ENCODE data around the gene NAGK. TPM values are rescaled to one million over a fixed set of nuclear protein-coding genes. Genes with fewer than 3 reads are reported as not detected.
A peak's percentile ranks its signal among the peaks of the same experiment; 100 is the strongest.

The NAGK gene
- total RNA-seq, 4 donors from 2014 or later: 40.5 to 88.0 (median 70.0) TPM

- H3K4me3 ChIP-seq (replicated peaks in 1 of 3): no peak overlapping the region
- no peak overlapping the region for H3K27ac ChIP-seq
- peaks cover 21 to 24% of the 10 kb centered on the region in 2 donors for H3K4me1 ChIP-seq
- intact Hi-C loops (cut with DNase I): no loop called here
- no peaks in the 10 kb centered on the region for H3K9me3 ChIP-seq
- no peaks in the 10 kb centered on the region for H3K27me3 ChIP-seq
- no peaks in the 10 kb centered on the region for H3K36me3 ChIP-seq
- DNase-seq: no peak
- WGBS, 2 donors: 93 to 96% methylated on average over 3 of the region's 3 CpGs
- no peak for TF ChIP-seq CTCF (IDR thresholded peaks at IDR 0.05)
- no peak for TF ChIP-seq POLR2A (IDR thresholded peaks at IDR 0.05)
Observed at GRCh38 chr2:71066856-71067255, 1.6 kb upstream of the NAGK start.

GRCh38 chr2:71067567-71068217 is 756 bp upstream of the NAGK start:
- Histone ChIP-seq H3K4me1 (peaks cover 21 to 24% of the 10 kb centered on the region in 2 donors), H3K4me3 (replicated peaks in 1 of 3) (peak overlapping the region; percentile 45 to 62 (median 46)), H3K27ac (peak overlapping the region; percentile 89 to 95 (median 92)), H3K27me3 (no peaks in the 10 kb centered on the region), H3K9me3 (no peaks in the 10 kb centered on the region), H3K36me3 (no peaks in the 10 kb centered on the region)
- 5 to 13% methylated on average over 16 to 26 of the region's 26 CpGs for WGBS, 2 donors
- no peak for DNase-seq
- intact Hi-C loops (cut with DNase I): no loop called here
- no peak for TF ChIP-seq CTCF (IDR thresholded peaks at IDR 0.05)
- TF ChIP-seq POLR2A (IDR thresholded peaks at IDR 0.05): no peak

GRCh38 chr2:71069376-71069775 is 928 bp downstream of the NAGK start:
- Histone ChIP-seq H3K4me3 (replicated peaks in 1 of 3) (peak overlapping the region in 1 of 3 donors; percentile 62), H3K27me3 (no peaks in the 10 kb centered on the region), H3K9me3 (no peaks in the 10 kb centered on the region), H3K27ac (no peak overlapping the region), H3K4me1 (peaks cover 21 to 24% of the 10 kb centered on the region in 2 donors), H3K36me3 (peaks cover 2 to 17% of the 10 kb centered on the region in 2 donors)
- TF ChIP-seq CTCF (IDR thresholded peaks at IDR 0.05) (no peak), POLR2A (IDR thresholded peaks at IDR 0.05) (no peak)
- intact Hi-C loops (cut with DNase I): no loop called here
- no peak for DNase-seq
- 49% methylated on average over 5 of the region's 5 CpGs for WGBS, 2 donors

GRCh38 chr2:71070294-71071093 is 2.0 kb downstream of the NAGK start:
- Histone ChIP-seq H3K36me3 (peaks cover 7 to 19% of the 10 kb centered on the region in 2 donors), H3K27me3 (no peaks in the 10 kb centered on the region), H3K4me1 (peaks cover 21 to 24% of the 10 kb centered on the region in 2 donors), H3K9me3 (no peaks in the 10 kb centered on the region), H3K4me3 (replicated peaks in 1 of 3) (no peak overlapping the region), H3K27ac (no peak overlapping the region)
- DNase-seq: peak in 1 of 2 donors; percentile 22
- 48 to 51% methylated on average over 10 of the region's 10 CpGs for WGBS, 2 donors
- intact Hi-C loops (cut with DNase I): loop anchor here (10.0 kb wide), 1 partner anchor 54 kb away; no protein-coding TSS in a partner anchor
- no peak for TF ChIP-seq POLR2A (IDR thresholded peaks at IDR 0.05)
- peak in 2 of 6 experiments; percentile 19 to 23 for TF ChIP-seq CTCF (IDR thresholded peaks at IDR 0.05)

Data from thyroid gland (tissue), 4 donors.